Spleen (tissue), 11 donors: Measurements from ENCODE around the gene CCDC88C. TPM values are rescaled to one million over a fixed set of nuclear protein-coding genes. Genes with fewer than 3 reads are reported as not detected.
A peak's percentile ranks its signal among the peaks of the same experiment; 100 is the strongest.

Experiments used
- DNase-seq: peaks from one replicate; pipeline ENCODE4 v3.0.0-alpha.2; 2020
- H3K27ac ChIP-seq, 8 donors: fragments of 200-600 bp; sonication (generic) in 7 of 8; 1 replicate in 4 of 8; 2 replicates in 4 of 8; pipeline versions ENCODE4 v1.5.0 to v1.8.0; 2016 to 2021; ENCODE audit warnings: inconsistent platforms in 4 of 8, mild to moderate bottlenecking in 4 of 8, moderate library complexity in 1 of 8
- H3K27me3 ChIP-seq, 7 donors: fragments of 200-600 bp; sonication (generic) in 6 of 7; replicated peaks in 1 of 7; 1 replicate in 4 of 7; 2 replicates in 3 of 7; pipeline versions ENCODE4 v1.5.0 to v1.8.0; 2016 to 2021; ENCODE audit warnings: inconsistent platforms in 3 of 7, mild to moderate bottlenecking in 1 of 7
- H3K36me3 ChIP-seq, 6 donors: fragments of 200-600 bp; sonication (generic) in 5 of 6; 1 replicate in 4 of 6; 2 replicates in 2 of 6; pipeline versions ENCODE4 v1.5.0 to v1.8.0; 2016 to 2021; ENCODE audit warnings: inconsistent platforms in 2 of 6
- H3K4me1 ChIP-seq, 6 donors: fragments of 200-600 bp; sonication (generic) in 5 of 6; 1 replicate in 3 of 6; 2 replicates in 3 of 6; pipeline versions ENCODE4 v1.5.0 to v1.8.0; 2016 to 2021; ENCODE audit warnings: inconsistent platforms in 3 of 6
- H3K4me3 ChIP-seq, 8 donors: fragments of 200-600 bp; sonication (generic) in 7 of 8; 1 replicate in 4 of 8; 2 replicates in 4 of 8; pipeline versions ENCODE4 v1.5.0 to v1.8.0; 2016 to 2021; ENCODE audit warnings: inconsistent platforms in 4 of 8, mild to moderate bottlenecking in 4 of 8, moderate library complexity in 2 of 8
- H3K9me3 ChIP-seq, 8 donors: fragments of 200-600 bp; sonication (generic) in 7 of 8; 1 replicate in 4 of 8; 2 replicates in 4 of 8; pipeline versions ENCODE4 v1.5.0 to v1.8.0; 2016 to 2021; ENCODE audit warnings: inconsistent platforms in 4 of 8
- POLR2A ChIP-seq, 3 donors: fragments of 450-650 bp; IDR thresholded peaks; one replicate each; pipeline ENCODE4 v1.5.1; 2017; ENCODE audit warnings: antibody characterized with exemption in 3 of 3, mild to moderate bottlenecking in 1 of 3
- POLR2AphosphoS5 ChIP-seq, 3 donors: sonication (generic); formaldehyde crosslinking; IDR thresholded peaks; one replicate each; pipeline ENCODE4 v1.5.1; 2017; ENCODE audit warnings: antibody characterized with exemption in 3 of 3
- WGBS, 5 donors: extraction: QIAGEN DNeasy Blood & Tissue Kit in 3 of 5; methylation state at CpG; one replicate each; pipeline versions ENCODE4 v1.1.5 to v1.1.7; 2013 to 2018; 5-methylcytosine and 5-hydroxymethylcytosine counted together
- intact Hi-C: fragments of 100-400 bp; cut with DNase I; formaldehyde crosslinking; loops from one replicate; pipeline ENCODE4 v1.15.0; 2023; ENCODE audit warnings: low total_unique reads
- polyA plus RNA-seq, 3 donors: library from polyadenylated mRNA; stranded (reverse); fragments of 200-250 nt; gene quantifications; one replicate each; pipeline ENCODE4 v1.2.1, GENCODE V29; 2013
- total RNA-seq, 7 donors: library from RNA; depleted of rRNA in 3 of 7; stranded (reverse); fragments of >200 nt in 3 of 7; fragmentation: NEBNext Ultra II Directional in 4 of 7; extraction: Animal tissue kit (Norgen Biotek cat#: 25700) in 4 of 7; gene quantifications; one replicate each; pipeline versions ENCODE4 v1.1.0 to v1.2.1, GENCODE V29; 2016 to 2021
- TF ChIP-seq, protein P1 (sequence below), 11 experiments: fragments of 200-600 bp in 7 of 11; fragments of 450-650 bp in 4 of 11; sonication (generic) in 4 of 11; IDR thresholded peaks in 8 of 11; conservative IDR thresholded peaks in 3 of 11; 1 replicate in 7 of 11; 2 replicates in 4 of 11; pipeline versions ENCODE4 v1.4.0 to v1.8.0; 2016 to 2021; ENCODE audit warnings: antibody characterized with exemption in 11 of 11, inconsistent platforms in 4 of 11, mild to moderate bottlenecking in 1 of 11
- donor health status: healthy with polysubstance abuse.
- donor health status: DM: no; HTN: no; CAD: no; lungs with moderate emphysema.
- donor health status: DM: no; HTN: no; CAD: no.
- donor health status: Bipolar disorder and iron deficiency.
- donor health status: healthy.
- donor health status: DM: no; HTN: no; CAD: no.
- donor health status: DM: yes; HTN: yes; CAD: no.

The CCDC88C gene
- total and polyA plus RNA-seq, 10 donors: 23.2 to 136 (median 101) TPM

DNA sequence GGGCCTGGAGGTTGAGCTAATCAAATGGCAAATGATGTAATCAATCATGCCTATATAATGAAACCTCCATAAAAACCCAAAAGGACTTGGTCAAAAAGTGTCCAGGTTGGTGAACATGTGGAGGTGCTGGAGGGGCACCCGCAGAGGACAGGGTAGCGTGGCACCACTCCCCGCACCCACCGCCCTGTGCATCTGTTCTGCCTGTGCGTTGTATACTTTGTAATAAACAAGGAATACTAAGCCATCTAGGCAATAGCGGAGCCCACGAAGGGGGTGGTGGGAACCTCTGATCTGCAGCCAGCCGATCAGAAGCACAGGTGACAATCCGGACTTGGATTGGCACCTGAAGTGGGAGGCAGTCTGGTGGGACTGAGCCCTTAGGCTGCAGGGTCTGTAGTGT, 97.4 kb downstream of the CCDC88C start:
- Histone ChIP-seq H3K4me1 (peaks cover 57 to 97% (median 70%) of the 10 kb centered on the region in 6 donors), H3K27ac (peak overlapping the region in 1 of 8 donors; percentile 96), H3K27me3 (no peaks in the 10 kb centered on the region), H3K9me3 (no peaks in the 10 kb centered on the region), H3K4me3 (no peak overlapping the region), H3K36me3 (peaks cover 0 to 68% (median 25%) of the 10 kb centered on the region in 6 donors)
- 93 to 98% (median 97%) methylated on average over 9 of the region's 9 CpGs for WGBS, 5 donors
- intact Hi-C loops: no loop called here
- TF ChIP-seq POLR2A (IDR thresholded peaks at IDR 0.05): no peak
- no peak for TF ChIP-seq POLR2AphosphoS5 (IDR thresholded peaks at IDR 0.05)
- TF ChIP-seq, protein P1, sequence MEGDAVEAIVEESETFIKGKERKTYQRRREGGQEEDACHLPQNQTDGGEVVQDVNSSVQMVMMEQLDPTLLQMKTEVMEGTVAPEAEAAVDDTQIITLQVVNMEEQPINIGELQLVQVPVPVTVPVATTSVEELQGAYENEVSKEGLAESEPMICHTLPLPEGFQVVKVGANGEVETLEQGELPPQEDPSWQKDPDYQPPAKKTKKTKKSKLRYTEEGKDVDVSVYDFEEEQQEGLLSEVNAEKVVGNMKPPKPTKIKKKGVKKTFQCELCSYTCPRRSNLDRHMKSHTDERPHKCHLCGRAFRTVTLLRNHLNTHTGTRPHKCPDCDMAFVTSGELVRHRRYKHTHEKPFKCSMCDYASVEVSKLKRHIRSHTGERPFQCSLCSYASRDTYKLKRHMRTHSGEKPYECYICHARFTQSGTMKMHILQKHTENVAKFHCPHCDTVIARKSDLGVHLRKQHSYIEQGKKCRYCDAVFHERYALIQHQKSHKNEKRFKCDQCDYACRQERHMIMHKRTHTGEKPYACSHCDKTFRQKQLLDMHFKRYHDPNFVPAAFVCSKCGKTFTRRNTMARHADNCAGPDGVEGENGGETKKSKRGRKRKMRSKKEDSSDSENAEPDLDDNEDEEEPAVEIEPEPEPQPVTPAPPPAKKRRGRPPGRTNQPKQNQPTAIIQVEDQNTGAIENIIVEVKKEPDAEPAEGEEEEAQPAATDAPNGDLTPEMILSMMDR (IDR thresholded peaks at IDR 0.05 in 8 of 11, conservative IDR thresholded peaks at IDR 0.05 in 3 of 11): no peak
- DNase-seq: peak; percentile 67

DNA sequence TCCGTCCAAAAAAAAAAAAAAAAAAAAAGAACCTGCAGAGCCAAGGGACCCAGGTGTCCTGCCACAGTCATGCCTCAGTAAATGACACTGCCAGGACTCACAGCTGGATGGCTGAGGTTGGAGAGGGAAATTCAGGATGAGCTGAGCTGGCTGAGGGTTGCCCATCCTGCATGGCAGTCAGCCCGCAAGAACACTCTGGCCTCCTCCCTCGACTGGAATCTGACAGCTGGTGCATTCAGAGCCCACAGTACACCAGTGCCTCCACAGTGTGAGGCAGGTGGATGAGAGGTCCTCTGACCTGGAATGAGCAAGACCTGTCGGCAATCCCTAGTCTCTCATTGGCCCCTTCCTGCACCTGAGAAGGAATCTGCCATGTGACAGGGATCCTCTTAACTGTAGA, 98.7 kb downstream of the CCDC88C start:
- 67 to 93% (median 71%) methylated on average over 4 of the region's 4 CpGs for WGBS, 5 donors
- H3K27ac ChIP-seq: peak overlapping the region in 4 of 8 donors; percentile 80 to 94 (median 82)
- intact Hi-C loops: no loop called here
- H3K36me3 ChIP-seq: peaks cover 0 to 70% (median 38%) of the 10 kb centered on the region in 6 donors
- peak; percentile 43 for DNase-seq
- no peak for TF ChIP-seq POLR2AphosphoS5 (IDR thresholded peaks at IDR 0.05)
- TF ChIP-seq, protein P1 (IDR thresholded peaks at IDR 0.05 in 8 of 11, conservative IDR thresholded peaks at IDR 0.05 in 3 of 11): no peak
- TF ChIP-seq POLR2A (IDR thresholded peaks at IDR 0.05): no peak
- peaks cover 46 to 97% (median 63%) of the 10 kb centered on the region in 6 donors for H3K4me1 ChIP-seq
- H3K27me3 ChIP-seq: no peaks in the 10 kb centered on the region
- H3K9me3 ChIP-seq: no peaks in the 10 kb centered on the region
- no peak overlapping the region for H3K4me3 ChIP-seq

DNA sequence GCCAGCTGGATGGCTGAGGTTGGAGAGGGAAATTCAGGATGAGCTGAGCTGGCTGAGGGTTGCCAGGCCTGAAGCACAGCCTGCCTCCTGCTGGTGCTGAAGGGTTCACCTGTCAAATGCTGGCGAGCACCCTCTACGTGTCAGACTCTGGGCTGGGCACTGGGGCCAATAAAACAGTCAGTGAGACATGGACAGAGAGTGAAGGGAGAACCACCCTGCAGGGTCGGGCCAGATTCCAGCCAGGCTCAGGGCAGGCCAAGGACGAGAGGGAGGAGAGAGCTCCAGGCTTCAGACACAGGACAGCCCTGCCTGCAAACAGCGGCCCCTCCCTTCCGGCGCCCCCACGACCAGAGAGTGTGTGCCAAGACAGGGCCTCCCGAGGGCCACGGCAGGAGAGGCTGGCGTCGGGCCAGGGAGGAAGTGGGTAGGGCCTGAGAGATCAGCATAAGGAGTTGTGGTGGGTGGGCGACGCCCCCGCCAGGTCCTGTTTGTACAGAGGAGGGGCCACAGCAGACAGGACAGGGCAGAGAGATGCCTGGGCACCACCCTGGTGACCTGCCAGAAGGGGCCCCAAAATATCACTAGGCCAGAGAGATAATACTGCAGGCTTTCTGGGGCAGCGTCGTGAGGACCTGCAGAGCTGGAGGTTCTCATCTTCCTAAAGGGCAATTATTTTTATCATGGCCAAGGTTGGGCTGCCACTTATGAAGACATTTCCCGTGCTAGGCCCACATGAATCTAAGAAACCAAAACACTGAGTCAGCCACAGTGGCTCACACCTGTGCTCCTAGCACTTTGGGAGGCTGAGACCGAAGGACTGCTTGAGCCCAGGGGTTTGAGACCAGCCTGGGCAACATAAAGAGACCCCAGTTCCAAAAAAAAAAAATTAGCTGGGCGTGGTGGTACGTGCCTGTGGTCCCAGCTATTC, 100.0 kb downstream of the CCDC88C start:
- H3K27ac ChIP-seq: peak overlapping the region; percentile 71 to 94 (median 81)
- peak overlapping the region in 1 of 8 donors; percentile 37 for H3K4me3 ChIP-seq
- H3K4me1 ChIP-seq: peaks cover 35 to 97% (median 51%) of the 10 kb centered on the region in 6 donors
- H3K27me3 ChIP-seq: no peaks in the 10 kb centered on the region
- intact Hi-C loops: no loop called here
- H3K9me3 ChIP-seq: no peaks in the 10 kb centered on the region
- 14 to 22% (median 17%) methylated on average over 14 to 21 of the region's 21 CpGs for WGBS, 5 donors
- peak; percentile 97 for DNase-seq
- TF ChIP-seq, protein P1 (IDR thresholded peaks at IDR 0.05 in 8 of 11, conservative IDR thresholded peaks at IDR 0.05 in 3 of 11): peak in 4 of 11 experiments; percentile 14 to 41 (median 22)
- TF ChIP-seq POLR2A (IDR thresholded peaks at IDR 0.05) (no peak), POLR2AphosphoS5 (IDR thresholded peaks at IDR 0.05) (peak; percentile 88 to 94 (median 90))
- peaks cover 0 to 78% (median 51%) of the 10 kb centered on the region in 6 donors for H3K36me3 ChIP-seq

DNA sequence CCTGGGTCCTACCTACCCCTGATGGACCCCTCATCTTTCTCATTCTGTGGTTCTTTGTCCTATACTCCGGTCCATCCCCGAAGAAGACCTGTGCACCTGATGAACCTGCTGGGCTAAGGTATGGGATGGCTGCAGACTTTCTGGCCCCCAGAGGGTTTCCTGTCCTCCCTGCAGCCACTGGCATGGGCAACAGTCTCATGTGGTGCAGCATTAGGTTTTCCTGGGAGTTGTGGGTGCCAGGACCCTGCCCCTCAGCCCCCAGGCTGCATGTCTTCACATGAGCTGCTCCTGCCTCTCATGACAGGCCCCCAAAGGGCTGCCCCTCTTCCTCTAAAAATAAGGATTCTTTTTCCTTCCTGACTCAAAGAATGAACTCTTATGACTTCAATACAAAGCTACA, 100.9 kb downstream of the CCDC88C start:
- 86 to 100% (median 94%) methylated on average over 2 of the region's 2 CpGs for WGBS, 5 donors

More for the DNA sequence above, 100.9 kb downstream of the CCDC88C start:
- H3K36me3 ChIP-seq: peaks cover 0 to 79% (median 58%) of the 10 kb centered on the region in 6 donors
- H3K9me3 ChIP-seq: no peaks in the 10 kb centered on the region
- H3K27ac ChIP-seq: peak overlapping the region; percentile 71 to 94 (median 81)
- H3K4me1 ChIP-seq: peaks cover 35 to 97% (median 44%) of the 10 kb centered on the region in 6 donors
- intact Hi-C loops: no loop called here
- TF ChIP-seq, protein P1 (IDR thresholded peaks at IDR 0.05 in 8 of 11, conservative IDR thresholded peaks at IDR 0.05 in 3 of 11): no peak
- TF ChIP-seq POLR2AphosphoS5 (IDR thresholded peaks at IDR 0.05): no peak
- TF ChIP-seq POLR2A (IDR thresholded peaks at IDR 0.05): no peak
- DNase-seq: peak; percentile 66
- H3K27me3 ChIP-seq: no peaks in the 10 kb centered on the region
- H3K4me3 ChIP-seq: peak overlapping the region in 1 of 8 donors; percentile 37
